Loucy (cell line): ENCODE results near the gene VSIG10.
A peak's percentile ranks its signal among the peaks of the same experiment; 100 is the strongest.

Experiments
- H2AFZ ChIP-seq: fragments of 200-600 bp; sonication (generic); 2 replicates; pipeline ENCODE4 v1.6.0; 2016; ENCODE audit warnings: antibody characterized with exemption, mild to moderate bottlenecking, low read length, moderate library complexity
- H3F3A ChIP-seq: fragments of 200-600 bp; 2 replicates; pipeline ENCODE4 v1.6.0; 2016; ENCODE audit warnings: antibody characterized with exemption, low read depth, mild to moderate bottlenecking
- H3K27me3 ChIP-seq: fragments of 200-600 bp; sonication (generic); 2 replicates; pipeline ENCODE4 v1.6.1; 2014; ENCODE audit warnings: low read length, mild to moderate bottlenecking; ENCODE audit not compliant: insufficient read depth, poor library complexity, severe bottlenecking
- H3K36me3 ChIP-seq: fragments of 200-600 bp; sonication (generic); 2 replicates; pipeline ENCODE4 v1.6.1; 2016; ENCODE audit warnings: low read length; ENCODE audit not compliant: insufficient read depth
- H3K4me1 ChIP-seq: fragments of 200-600 bp; sonication (generic); 2 replicates; pipeline ENCODE4 v1.5.1; 2014; ENCODE audit warnings: low read length, mild to moderate bottlenecking; ENCODE audit not compliant: insufficient read depth, poor library complexity, severe bottlenecking
- H3K4me2 ChIP-seq: fragments of 200-600 bp; sonication (generic); 2 replicates; pipeline ENCODE4 v1.6.0; 2014; ENCODE audit warnings: antibody characterized with exemption, low read length, low read depth, mild to moderate bottlenecking; ENCODE audit not compliant: poor library complexity, severe bottlenecking
- H3K4me3 ChIP-seq: fragments of 200-600 bp; sonication (generic); 2 replicates; pipeline ENCODE4 v1.5.1; 2014; ENCODE audit warnings: low read length, mild to moderate bottlenecking, mixed read lengths; ENCODE audit not compliant: poor library complexity, severe bottlenecking
- H3K79me2 ChIP-seq: fragments of 200-600 bp; sonication (generic); 2 replicates; pipeline ENCODE4 v1.6.1; 2014; ENCODE audit warnings: low read length; ENCODE audit not compliant: insufficient read depth
- H3K9ac ChIP-seq: fragments of 200-600 bp; sonication (generic); 2 replicates; pipeline ENCODE4 v1.6.0; 2014; ENCODE audit warnings: mild to moderate bottlenecking, low read depth, low read length, moderate library complexity; ENCODE audit not compliant: poor library complexity, severe bottlenecking
- H3K9me2 ChIP-seq: fragments of 200-600 bp; sonication (generic); replicated peaks from 2 replicates; pipeline ENCODE4 v1.6.1; 2016; ENCODE audit warnings: low read depth, low read length, mixed read lengths
- H3K9me3 ChIP-seq: fragments of 200-600 bp; sonication (generic); 2 replicates; pipeline ENCODE4 v1.6.1; 2014; ENCODE audit warnings: mild to moderate bottlenecking, antibody characterized with exemption, low read length, low read depth; ENCODE audit not compliant: insufficient read depth
- H4K20me1 ChIP-seq: fragments of 200-600 bp; sonication (generic); 2 replicates; pipeline ENCODE4 v1.6.0; 2014; ENCODE audit warnings: antibody characterized with exemption, low read length, mild to moderate bottlenecking; ENCODE audit not compliant: insufficient read depth, poor library complexity, severe bottlenecking
- CTCF ChIP-seq: fragments of 200-600 bp; sonication (generic); conservative IDR thresholded peaks from 2 replicates; pipeline ENCODE4 v1.5.1; 2014; ENCODE audit warnings: mild to moderate bottlenecking, antibody characterized with exemption, low read length
- EZH2phosphoT487 ChIP-seq: fragments of 200-600 bp; IDR thresholded peaks from 2 replicates; pipeline ENCODE4 v1.6.1; 2018; ENCODE audit warnings: antibody characterized with exemption, mild to moderate bottlenecking, moderate library complexity, borderline replicate concordance

Gene VSIG10

GRCh38 chr12:118055144-118055557, 48.7 kb downstream of the VSIG10 start:
- 0 out of 2 replicates have a peak, but pooled peaks cover 5% of the 10 kb centered on the region for H3F3A ChIP-seq
- no peak overlapping the region for H2AFZ ChIP-seq
- peaks cover 13% of the 10 kb centered on the region for H3K4me1 ChIP-seq
- no peak overlapping the region for H3K9ac ChIP-seq
- H3K4me2 ChIP-seq, result no peak overlapping the region
- H4K20me1 ChIP-seq, result peaks cover 10% of the 10 kb centered on the region
- peaks cover 16% of the 10 kb centered on the region for H3K79me2 ChIP-seq
- no peak overlapping the region for H3K4me3 ChIP-seq
- no peaks in the 10 kb centered on the region for H3K36me3 ChIP-seq
- no peaks in the 10 kb centered on the region for H3K9me2 ChIP-seq
- no peaks in the 10 kb centered on the region for H3K9me3 ChIP-seq
- H3K27me3 ChIP-seq, result no peaks in the 10 kb centered on the region
- TF ChIP-seq EZH2phosphoT487 (no peak), CTCF (peak; percentile 82)

GRCh38 chr12:118053071-118053985, 50.5 kb downstream of the VSIG10 start:
- no peak for TF ChIP-seq EZH2phosphoT487
- no peak for TF ChIP-seq CTCF
- Histone ChIP-seq H2AFZ (no peak overlapping the region), H3K4me2 (no peak overlapping the region), H3K36me3 (0 out of 2 replicates have a peak, but pooled peaks cover 2% of the 10 kb centered on the region), H3K9me2 (no peaks in the 10 kb centered on the region), H3K79me2 (no peaks in the 10 kb centered on the region), H3K27me3 (no peaks in the 10 kb centered on the region), H3K9ac (no peak overlapping the region), H3K4me3 (no peak overlapping the region), H3K4me1 (no peaks in the 10 kb centered on the region), H4K20me1 (no peaks in the 10 kb centered on the region), H3F3A (0 out of 2 replicates have a peak, but pooled peaks cover 5% of the 10 kb centered on the region), H3K9me3 (no peaks in the 10 kb centered on the region)

GRCh38 chr12:118052324-118053070, 51.3 kb downstream of the VSIG10 start:
- Histone ChIP-seq H4K20me1 (no peaks in the 10 kb centered on the region), H3K4me1 (no peaks in the 10 kb centered on the region), H3K79me2 (no peaks in the 10 kb centered on the region), H3F3A (0 out of 2 replicates have a peak, but pooled peaks cover 5% of the 10 kb centered on the region), H3K9me3 (no peaks in the 10 kb centered on the region), H3K9ac (no peak overlapping the region), H2AFZ (no peak overlapping the region), H3K4me2 (no peak overlapping the region), H3K27me3 (no peaks in the 10 kb centered on the region), H3K9me2 (no peaks in the 10 kb centered on the region), H3K4me3 (no peak overlapping the region), H3K36me3 (0 out of 2 replicates have a peak, but pooled peaks cover 2% of the 10 kb centered on the region)
- TF ChIP-seq CTCF (no peak), EZH2phosphoT487 (no peak)
